Activated T-helper 1 cell treated with Interleukin-2 at 50 U/mL for 16 hours (primary cell): ENCODE data around the gene DAB2IP.
"Not testable (repeated sequence)": the region's sequence is repeated elsewhere in the genome, so short reads cannot be mapped to it uniquely, and the experiment has no call there.

ENCODE experiments used
- DNase-seq: peaks from one replicate; pipeline ENCODE4 v3.0.0-alpha.2; 2020; ENCODE audit warnings: low read depth

The DAB2IP gene

DNA sequence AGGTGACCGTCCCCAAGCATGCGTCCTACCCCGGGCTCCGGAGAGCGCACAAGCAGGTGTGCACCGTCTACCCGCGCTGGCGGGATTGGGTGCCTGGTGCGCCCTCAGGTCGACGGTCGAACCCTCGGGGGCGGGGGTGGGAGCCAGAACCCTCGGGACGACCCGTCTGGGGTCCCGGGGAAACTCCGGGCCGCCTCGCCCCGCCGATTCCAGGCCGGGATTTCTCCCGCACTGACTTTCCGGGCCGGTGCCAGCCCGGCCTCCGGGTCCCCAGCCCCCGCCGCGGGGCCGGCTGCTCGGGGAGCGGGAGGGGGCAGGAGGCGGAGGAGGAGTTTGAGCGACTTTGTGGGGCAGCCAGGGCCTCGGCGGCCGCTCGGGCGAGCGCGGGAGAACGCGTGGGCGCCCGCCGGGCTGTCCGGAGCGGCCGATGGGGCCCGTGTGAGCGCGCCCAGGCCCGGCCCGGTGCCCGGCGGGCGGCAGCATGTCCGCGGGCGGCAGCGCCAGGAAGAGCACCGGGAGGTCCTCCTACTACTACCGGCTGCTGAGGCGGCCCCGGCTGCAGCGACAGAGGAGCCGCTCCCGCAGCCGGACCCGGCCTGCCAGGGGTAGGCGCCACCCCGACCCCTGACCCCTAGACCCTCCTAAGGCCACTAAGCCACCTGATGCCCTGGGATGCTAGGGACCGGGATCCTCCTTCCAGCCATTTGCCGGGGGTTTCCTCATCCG is at the start of gene DAB2IP:
Gene DAB2IP (plus strand): TSS at position 340 of the 726 bp plus-strand sequence. CDS start 142 bp downstream, at position 482.
- no peak for DNase-seq

- no peak for DNase-seq
Measured at GRCh38 chr9:121603028-121603427, 48.4 kb upstream of the DAB2IP start.

- DNase-seq = no peak
Measured at GRCh38 chr9:121604242-121604641, 47.2 kb upstream of the DAB2IP start.

DNA sequence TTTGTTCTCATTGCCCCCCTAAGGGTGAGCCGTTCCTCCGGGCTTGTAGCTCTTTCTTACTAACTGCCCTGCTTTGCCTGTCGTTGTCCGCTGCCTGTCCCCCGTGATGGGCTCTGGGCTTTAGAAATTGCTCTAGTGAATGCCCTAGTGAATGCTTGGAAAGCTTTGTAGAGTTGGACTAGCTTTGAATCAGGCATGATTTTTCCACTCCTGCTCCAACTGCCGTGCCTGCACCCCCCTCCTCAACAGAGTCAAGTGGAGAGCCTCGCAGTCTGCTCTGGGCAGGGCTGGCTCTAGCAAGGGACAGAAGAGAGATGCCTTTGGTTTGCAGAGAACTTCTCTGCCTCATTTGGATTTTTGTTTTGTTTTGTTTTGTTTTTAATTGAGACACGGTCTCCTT is 46.8 kb upstream of the DAB2IP start:
- DNase-seq = no peak

- no peak for DNase-seq
Measured at GRCh38 chr9:121607434-121608167, 43.8 kb upstream of the DAB2IP start.

DNA sequence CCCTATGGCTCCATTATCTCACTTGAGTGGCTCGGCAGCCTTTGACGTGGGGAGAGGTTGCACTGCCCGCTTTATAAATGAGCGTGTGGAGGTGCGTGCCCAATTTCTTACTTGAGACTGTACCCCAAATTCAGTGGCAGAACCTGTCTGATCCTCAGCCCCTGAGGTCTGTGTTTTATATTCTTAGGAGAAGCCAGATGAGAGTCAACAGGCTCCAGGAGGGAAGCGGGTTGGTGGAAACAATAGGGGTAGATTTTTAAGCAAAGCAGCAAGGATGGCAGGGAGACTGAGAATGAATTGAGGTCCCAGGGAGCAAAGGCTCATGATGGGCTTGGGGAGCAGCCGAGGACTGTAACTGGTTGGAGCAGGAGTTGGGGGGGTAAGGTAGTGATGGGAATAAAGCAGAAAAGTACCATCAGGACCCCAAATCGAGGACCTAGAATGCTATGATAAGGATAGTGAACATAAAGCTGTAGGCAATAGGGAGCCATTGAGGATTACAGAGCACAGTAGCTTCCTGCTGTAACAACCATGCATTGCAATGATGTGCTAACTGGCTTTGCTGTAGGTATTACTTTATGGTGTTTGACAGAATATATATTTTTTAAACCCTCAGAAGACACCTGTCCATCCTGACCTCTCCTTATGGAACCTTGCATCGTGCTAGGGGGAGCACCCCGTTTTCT is 43.1 kb upstream of the DAB2IP start:
- no peak for DNase-seq

DNA sequence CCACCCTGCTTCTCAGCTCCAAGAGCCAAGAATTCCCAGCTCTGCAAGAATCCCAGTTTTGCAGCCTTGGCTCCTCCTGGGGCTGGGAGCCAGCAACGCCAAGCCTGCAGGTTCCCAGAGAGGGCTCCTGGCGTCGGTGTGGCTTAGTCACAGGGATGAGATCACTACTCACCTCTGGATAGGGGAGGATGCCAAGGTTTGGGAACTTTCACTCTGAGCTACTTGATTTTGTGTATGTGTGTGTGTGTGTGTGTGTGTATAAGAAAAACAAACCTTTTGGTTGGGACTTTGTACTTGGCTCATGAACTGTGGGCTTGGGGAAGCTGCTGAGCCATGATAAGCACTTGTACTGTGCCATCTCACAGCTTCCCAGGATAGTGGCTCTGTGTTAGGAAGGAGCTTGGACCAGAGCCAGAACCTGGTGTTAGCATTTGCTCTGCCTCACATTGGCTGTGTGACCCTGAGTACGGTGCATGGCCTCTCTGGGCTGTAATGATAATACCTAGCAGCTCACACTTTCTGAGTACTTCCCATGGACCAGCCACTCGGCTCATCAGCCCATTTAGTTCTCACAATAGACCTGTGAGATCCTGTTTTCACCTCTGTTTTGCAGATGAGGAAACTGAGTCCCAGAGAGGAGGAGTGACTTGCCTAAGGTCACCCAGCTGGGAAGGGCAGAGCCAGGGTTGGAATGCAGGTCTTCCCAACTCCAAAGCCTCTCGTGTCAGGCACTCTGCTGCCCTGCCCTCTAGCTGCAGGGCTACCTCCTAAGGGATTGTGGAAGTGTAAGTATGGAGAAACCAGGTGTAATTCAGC is 41.4 kb upstream of the DAB2IP start:
- no peak for DNase-seq

- no peak for DNase-seq
Measured at GRCh38 chr9:121610638-121610953, 40.8 kb upstream of the DAB2IP start.

DNA sequence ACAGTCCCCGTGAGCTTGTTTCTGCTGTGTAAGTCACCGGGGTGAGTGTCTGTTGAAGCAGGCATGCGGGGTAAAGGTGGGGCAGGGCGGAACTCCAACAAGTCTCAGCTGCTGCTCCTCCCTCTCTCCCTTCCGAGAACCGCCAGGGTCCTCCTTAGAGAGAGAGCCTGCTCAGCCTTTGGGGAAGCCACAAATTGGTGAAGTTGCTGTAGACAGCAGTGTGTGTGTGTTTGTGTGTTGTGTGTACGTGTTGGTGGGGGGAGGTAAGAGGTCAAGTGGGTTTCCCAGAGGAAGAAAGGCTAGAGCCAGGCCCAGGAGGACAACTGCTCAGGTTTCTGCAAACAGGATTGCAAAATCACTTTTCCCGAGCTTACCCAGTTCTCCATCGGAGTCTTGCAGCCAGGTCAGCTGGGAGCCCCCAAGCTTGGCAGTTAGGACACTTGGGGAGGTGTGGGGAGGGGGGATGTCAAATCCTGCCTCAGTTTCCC is 38.9 kb upstream of the DAB2IP start:
- DNase-seq = no peak

GRCh38 chr9:121613009-121613752 is 38.3 kb upstream of the DAB2IP start:
- DNase-seq = no peak

DNA sequence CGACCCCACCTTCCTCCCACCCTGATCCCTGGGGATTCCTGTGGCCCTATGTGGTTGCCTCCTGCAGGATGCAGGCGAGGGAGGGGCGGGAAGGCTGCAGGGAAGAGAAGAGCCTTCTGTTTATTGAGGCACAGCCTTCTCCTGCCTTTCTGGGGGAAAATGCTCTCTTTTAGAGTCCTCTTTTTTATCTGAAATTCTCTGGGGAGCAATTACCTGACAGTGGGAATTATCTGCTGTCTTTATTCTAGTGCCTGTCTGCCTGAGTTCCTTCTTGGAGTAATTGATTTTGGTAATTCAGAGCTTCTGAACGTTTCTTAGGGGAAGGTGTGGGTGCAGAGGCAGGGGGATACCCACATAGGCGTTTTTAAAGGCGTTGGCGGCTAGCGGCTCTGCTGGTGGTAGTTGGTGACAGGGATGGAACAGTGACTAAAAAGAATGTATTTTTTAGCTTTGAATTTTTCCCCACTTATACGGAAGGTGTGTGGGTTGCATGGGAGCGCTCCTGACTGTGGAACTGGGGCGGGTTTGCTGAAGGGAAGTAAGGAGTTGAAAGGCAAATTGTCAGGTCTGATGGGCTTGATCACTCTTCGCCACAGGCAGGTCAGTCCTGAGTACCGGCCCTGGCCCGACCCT is 35.2 kb upstream of the DAB2IP start:
- DNase-seq = no peak

GRCh38 chr9:121618504-121618903 is 32.9 kb upstream of the DAB2IP start:
- DNase-seq = no peak

- DNase-seq = not testable (repeated sequence)
Measured at GRCh38 chr9:121618910-121619309, 32.5 kb upstream of the DAB2IP start.

DNA sequence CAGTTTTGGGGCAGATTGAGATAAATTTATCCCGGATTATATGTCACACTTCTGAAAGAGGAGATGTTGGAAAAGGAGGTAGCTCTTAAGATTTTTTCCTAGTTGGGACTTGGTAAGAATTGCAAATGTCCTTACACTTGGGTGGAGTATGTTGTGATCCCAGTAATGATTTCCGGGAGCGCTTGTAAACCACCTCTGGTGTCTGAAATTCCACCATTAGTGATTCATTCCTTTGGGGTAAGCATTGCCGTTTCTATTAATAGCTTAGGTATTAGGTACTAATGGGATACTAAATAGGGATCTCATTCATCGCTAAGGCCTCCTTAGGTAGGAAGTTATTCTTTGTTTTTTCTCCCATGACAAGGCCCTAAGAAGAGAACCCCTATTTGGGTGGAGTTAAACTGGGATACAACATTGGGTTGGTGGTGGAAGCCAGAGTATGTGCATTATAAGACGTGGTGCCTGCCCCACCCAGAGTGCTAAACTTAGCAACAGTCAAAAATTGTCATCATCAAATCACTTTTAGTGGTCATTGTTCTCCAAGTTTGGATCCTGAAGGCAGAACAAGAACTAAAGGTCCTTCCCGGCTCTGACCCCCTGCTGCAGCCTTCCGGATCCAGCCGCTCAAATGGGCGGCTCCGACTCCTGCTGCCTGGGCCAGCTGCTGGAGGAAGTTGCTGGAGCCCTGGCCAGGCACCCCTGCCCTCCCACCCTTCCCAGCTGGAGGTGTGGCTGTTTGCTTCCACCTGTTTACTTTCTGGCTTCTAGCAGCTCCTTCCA is 31.7 kb upstream of the DAB2IP start:
- DNase-seq = no peak

DNA sequence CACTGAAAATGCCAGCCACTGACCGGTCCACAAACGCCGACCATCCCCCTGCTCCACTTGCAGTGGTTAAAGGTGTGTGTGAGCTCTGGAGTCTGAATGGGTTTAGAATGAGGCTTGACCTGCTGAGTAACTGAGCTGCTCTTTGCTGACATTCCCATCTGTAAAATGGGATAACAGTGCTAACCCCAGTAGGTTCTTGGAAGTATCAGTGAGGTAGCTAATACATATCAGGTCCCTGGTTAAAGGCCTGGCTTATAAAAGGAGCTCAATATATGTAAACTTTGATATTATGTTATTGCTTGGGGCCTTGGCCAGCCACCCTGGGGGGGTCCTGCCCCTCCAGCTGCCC is 31.1 kb upstream of the DAB2IP start:
- DNase-seq = no peak

DNA sequence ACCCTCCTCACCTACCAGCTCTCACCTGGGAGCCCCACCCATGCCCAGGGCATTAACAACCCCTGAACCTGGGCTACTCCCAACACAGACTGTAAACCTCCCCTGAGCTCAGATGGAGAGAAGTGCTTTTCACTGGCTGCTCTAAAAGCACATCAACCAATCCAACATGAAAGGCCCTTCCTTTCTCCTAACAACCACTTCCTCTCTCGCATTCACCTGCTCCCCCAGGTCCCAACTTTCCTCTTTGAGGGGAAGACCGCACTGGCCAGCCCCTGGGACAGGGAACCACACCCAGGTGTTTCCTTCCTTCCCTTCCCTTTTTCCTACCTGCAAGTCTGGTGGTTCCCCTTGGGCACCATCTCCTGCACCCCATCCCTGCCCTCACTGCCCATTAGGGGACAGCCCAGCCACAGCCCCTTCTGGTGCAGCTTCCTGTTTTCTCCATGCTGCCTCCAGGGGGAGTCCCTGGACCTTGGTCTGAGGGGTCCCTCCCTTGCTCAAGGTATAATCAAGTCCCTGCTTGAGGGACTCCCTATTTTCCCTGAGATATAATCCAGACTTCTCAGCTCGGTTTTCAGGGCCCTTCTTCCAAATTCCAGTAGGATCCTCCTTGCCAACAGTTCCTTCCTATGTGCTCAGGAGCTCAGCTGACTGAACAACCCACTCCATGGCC is 30.5 kb upstream of the DAB2IP start:
- no peak for DNase-seq

GRCh38 chr9:121622387-121623203 is 28.8 kb upstream of the DAB2IP start:
- DNase-seq = no peak

DNA sequence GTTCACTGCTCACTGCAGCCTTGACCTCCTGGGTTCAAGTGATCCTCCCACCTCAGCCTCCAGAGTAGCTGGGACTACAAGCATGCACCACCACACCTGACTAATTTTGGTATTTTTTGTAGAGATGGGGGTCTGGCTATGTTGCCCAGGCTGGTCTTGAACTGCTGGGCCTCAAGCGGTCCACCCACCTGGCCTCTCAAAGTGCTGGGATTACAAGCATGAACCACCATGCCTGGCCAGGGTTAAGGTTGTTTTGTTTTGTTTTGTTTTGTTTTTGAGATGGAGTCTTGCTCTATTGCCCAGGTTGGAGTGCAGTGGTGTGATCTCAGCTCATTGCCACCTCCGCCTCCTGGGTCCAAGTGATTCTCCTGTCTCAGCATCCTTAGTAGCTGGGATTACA is 28.0 kb upstream of the DAB2IP start:
- not testable (repeated sequence) for DNase-seq

- no peak for DNase-seq
Measured at GRCh38 chr9:121625590-121625989, 25.8 kb upstream of the DAB2IP start.
